ENCODE data around the gene EPAS1.
A peak's percentile ranks its signal among the peaks of the same experiment; 100 is the strongest.

The EPAS1 gene

DNA sequence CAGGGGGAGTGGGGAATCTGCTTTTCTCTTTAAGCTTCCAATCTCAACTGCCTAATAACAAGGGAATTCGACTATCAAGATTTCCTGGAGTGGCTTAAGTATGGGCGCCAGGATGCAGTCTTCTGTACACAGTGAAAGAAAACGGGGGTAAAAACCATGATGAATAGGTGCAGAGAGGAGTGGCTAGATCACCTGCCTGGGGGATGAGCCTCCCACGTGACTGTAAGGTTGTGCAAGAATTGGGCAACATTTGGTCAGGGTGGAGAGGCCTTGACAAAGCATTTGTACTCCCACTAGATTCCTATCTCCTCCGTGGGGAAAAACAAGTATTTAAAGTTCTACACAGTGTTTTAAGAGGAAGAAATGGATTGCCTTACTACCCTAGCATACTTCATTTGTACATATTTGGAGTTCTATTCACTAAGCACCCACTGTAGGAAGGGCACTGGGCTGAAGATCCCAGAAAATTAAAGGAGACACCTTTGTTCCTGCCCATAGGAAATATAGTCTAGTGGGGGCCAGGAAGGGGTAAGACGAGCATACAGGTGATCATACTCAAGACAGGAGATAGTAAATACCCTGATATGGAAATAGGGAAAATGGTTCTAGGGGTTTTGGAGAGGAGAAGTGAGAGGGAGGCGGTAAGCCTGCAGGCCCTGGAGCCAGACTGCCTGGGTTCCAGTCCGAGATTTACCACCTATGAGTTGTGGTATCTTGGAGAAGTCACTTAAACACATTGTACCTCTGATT, 29.2 kb downstream of the EPAS1 start:
- no peak for DNase-seq

DNA sequence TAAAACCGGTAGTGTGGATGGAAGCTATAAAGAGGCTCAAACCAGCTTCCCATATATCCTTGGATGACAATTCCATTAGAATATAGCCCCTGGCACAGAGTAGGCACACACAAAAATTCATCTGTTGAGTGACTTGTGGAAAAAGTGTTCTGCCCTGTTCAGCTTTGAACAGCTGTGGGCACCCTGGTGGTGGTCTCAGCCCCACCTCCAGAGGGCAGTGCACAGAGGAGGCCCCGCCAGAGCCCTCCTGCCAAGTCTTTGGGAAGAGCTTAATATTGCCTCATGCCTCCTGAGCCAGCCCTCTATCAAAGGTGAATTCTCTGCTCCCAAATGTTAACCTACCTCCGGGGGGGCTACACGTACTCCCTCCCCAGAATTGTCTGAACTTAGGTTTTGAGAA, 30.4 kb downstream of the EPAS1 start:
- DNase-seq, result no peak

DNA sequence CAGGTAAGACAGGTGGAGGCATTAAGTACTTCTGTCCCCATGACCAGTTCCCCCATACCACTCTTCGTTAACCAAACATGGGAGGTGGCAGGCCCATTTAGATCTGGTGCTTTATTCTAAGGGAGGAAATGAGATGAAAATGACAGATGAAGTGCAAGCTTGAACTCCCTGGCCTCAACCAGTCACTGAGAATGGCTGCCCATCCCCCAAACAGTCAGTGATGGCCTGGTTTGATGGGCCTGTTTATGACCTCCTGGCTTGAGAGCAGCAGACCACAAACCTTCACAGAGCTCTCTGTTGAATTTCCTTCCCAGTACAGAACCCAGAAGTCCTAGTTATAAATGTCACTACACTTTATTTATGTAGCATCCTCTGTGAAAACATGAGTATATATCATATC, 31.1 kb downstream of the EPAS1 start:
- DNase-seq, result no peak

DNA sequence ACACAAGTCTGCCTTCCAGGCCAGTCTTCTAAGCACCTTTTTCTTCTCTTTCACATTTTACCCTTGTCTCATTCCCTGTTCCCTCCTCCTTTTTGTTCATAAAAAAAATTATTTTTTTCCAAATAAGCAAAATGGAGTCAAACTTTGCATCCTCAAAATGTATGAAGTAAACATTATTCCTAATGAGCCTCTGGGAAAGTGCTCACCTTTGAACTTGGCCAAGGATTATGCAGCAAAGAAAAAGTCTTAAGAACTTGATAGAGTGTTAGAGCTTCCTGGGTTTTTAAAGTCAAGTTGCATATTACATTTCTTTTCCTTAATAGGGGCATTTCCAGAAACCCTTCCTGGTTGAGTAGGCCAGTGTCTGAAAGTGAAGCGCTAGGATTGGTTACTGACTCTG, 31.6 kb downstream of the EPAS1 start:
- no peak for DNase-seq

DNA sequence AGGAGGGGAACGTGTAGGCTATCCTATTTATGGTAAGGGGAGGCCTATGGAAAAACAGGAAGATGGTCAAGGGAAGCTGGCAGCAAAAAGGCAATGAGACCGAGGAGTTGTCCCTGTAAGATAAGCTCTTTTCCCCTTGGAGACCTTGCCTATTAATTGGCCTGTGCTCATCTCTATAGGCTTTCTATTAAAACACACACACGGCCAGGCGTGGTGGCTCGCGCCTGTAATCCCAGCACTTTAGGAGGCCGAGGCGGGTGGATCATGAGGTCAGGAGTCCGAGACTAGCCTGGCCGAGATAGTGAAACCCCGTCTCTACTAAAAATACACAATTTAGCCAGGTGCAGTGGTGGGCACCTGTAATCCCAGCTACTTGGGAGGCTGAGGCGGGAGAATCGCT, 32.1 kb downstream of the EPAS1 start:
- no peak for DNase-seq

DNA sequence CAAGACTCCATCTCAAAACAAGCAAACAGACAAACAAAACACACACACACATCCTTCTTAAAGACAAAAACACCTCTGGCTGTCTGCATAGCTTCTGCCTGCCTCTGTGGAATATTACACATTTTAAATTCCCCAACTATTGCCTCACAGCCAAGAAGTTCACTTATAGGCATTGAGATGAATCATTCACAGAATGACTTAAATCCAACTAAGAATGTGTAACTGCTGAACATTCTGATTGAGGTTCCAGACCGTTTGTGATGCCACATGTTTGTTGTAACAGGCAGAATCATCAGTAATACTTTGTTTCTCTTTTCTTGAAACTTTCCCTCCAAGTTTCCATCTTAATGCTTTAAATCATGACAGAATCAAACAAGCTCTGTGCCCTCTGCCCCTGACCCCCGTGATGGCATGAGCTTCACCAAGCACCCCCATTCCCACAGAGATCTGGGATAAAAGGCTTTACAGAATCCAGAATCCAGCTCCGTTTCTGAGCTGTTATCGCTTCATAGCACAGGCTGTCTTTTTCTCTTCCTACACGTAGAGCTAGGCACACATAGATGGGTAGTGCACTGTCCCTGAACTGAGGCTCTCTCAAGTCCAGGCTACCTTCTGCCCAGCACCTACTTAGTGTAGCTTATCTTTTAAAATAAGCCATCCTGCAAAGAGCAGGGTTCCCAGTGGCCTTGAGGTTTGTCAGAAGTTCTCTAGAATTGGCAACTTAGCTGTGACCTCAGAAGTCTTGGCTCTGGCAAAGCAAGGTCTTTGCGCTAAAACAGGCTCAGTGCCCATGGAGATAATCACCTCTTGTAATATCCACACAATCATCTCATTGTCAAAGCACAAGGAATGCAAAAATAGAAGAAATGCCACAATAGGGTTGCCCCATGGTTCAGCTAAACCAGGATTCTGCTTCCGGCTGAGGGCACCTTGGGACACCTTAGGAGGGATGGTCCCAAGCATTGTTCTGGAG, 32.9 kb downstream of the EPAS1 start:
- no peak for DNase-seq

DNA sequence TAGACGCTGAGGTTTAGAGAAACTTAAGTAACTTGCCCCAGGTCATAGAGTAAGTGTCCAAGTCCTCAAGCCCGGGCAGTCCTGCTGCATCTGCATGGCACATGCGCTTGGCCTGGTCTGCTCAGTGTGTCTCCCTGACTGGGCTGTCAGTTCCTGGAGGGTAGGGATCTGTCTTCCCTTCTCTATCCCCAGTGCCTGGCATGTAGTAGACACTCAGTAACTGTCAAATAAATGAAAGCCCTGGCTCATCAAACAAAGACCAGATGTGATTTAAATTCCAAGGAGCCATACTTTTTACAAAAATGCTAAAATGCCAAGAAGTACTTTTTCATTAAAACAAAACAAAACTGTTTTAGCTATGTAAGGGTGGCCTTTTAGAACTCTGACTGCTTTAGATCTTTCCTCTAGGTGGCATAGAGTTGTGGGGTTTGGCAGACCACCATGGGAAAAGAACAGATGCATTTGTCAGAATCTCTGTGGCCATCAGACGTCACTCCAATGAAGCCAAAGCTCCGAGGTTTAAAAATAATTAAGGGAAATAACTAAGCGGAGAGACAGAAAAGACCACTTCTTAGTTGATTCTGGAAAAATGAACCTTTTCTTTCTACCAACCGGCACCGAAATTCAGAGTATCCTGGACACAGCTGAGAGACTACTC, 34.0 kb downstream of the EPAS1 start:
- DNase-seq, result no peak

DNA sequence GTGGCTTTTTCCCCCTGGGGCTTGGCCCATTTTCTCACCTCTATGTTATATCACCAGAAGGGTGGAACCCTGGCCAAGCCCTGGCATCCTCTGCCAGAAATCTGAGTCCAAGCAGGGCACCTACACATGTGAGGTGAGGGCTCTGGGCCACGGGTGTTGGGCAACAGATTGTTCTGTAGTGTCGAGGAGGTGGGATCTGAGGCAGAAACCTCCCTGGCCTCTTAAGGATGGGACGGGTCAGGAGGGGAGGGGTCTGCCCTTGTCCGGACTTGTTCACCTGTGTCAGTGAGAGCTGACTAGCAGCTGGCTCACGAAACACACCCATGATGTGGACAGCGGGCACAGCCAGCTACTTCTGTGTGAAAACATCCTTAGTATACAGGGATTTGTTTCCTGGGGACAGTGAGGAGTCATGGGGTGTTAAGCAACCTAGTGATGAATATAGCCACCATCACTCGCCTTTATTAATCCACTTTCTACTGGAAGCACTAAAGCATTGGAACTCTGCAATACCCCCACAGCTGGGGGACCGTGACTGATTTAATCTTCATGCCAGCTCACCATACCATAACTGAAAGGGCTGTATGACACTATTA, 35.6 kb downstream of the EPAS1 start:
- DNase-seq, result no peak

DNA sequence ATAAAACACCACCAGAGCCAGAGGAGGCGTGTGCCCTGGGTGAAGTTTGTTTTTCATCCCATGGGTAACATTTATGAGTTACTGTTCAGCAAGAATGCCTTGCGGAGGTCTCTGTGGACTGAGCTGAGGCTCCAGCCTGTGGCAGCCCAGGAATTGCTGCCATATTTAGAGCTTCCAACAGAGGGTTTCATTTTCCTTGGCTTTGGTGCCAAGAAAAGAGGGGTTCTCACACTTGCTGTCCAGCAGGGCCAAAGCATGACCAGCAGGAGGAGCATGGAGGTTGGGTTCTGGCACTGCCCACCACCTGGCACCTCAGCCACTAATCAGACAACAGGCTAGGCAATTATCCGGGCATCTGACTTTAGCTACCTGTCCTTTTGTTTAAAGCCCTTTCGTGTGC, 36.7 kb downstream of the EPAS1 start:
- DNase-seq, result peak; percentile 22

DNA sequence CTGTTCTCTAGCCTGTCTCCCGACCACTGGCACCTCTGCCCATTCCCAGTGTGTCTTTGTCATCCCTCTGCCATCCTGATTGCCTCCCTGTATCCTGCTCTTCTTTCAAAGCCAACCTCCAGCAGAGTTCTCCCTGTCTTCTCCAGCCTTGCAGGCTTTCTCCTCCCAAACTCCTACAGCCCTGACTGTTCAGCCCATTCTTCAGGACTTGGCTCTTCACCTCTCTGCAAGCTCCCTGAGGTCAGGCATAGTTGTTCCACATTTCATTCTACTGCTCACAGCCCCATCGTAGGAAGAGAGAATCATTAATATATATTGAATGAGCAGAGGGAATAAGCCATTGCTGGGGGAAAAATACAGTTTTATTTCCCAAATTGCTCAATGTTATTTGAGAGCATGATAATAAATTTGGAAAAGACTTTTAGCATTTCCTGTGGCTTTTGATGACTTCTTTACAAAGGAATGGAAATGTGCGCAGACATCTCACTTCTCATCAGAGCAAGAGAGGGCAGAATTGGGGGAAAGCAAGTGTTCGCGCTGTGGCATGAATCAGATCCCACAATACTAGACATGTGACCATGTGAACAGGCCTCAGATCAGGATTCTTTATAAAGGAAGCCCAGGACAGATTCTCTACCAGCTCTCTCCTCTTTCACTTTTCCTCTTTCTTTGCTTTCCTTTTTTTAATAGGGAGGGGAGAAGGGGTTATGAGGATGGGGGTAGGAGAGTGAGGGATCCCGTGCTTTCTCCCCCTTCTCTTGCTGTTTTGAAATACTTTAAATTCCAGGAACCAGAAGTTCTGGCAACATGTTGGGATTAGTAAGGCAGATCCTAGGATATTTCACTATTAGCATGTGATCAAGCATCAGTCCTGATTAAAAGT, 37.4 kb downstream of the EPAS1 start:
- no peak for DNase-seq

DNA sequence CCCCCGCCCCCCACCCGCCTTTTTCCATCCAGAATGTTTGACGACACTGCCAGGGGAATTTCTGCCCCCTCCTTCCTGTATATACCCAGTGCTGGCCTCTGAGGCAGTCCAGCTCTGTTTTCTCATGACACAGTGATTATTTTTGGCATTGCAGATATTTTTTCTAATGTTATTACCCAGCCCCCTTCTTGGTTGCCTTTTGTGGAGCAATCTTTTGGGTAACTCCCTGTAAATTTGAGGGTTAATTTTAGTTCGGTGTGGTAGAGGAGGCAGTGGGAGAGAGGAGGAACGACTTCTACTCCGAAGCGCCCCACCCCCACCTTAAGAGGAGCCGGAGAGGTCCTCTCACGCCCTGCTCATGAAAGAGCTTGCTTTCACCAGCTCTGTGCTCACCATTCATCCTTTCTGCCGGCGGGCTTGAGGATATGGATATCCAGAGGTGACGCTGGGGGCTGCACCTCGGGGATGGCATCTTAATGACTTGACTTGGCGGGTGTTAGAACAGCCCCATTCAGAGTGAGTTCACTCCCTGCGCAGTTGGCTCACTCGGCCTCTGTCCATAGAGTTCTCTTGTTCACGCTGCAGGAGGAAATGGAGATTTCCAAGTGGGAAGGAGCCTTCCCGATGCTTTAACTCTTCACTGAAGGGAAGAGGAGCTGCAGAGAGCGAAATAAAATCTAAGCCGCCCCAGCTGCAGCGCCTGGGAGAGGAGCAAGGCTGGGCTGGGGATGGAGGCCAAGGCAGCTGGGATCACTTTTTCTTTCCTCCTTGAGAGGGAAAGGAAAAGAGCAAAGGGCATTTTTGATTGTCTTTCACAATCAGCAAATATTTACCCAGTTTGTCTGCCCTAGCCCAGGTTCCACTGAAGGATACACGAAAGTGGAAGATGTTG, 38.4 kb downstream of the EPAS1 start:
- no peak for DNase-seq

DNA sequence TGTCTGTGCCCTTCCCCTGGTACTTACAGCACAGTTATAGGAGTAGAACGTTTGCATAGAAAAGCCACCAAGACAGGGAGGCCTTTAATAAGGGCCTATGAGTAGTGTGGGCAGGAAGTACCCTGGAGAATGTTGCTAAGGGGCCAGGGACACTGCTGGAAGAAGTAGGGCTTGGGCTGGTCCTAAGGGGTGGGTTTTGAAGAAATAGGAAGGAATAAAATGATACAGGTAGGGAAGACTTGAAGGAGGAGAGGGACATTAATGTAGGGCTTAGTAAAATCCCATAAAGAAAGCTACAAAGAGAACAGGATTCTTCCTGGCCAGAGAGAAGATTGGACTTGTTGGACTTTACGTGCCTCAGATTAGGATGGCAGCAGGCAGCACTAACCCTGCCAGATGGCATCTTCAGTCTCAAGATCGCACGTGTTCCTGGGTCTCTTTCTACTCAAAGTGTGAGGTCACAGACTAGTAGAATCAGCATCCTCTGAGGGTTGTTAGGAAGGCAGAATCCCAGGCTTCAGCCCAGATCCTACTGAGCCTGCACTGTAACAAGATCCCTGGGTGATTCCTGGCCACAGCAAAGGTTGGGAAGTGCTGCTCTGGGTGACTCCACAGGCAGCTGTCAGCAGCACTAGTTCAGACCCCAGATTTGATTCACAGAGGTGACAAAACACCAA, 39.2 kb downstream of the EPAS1 start:
- no peak for DNase-seq

DNA sequence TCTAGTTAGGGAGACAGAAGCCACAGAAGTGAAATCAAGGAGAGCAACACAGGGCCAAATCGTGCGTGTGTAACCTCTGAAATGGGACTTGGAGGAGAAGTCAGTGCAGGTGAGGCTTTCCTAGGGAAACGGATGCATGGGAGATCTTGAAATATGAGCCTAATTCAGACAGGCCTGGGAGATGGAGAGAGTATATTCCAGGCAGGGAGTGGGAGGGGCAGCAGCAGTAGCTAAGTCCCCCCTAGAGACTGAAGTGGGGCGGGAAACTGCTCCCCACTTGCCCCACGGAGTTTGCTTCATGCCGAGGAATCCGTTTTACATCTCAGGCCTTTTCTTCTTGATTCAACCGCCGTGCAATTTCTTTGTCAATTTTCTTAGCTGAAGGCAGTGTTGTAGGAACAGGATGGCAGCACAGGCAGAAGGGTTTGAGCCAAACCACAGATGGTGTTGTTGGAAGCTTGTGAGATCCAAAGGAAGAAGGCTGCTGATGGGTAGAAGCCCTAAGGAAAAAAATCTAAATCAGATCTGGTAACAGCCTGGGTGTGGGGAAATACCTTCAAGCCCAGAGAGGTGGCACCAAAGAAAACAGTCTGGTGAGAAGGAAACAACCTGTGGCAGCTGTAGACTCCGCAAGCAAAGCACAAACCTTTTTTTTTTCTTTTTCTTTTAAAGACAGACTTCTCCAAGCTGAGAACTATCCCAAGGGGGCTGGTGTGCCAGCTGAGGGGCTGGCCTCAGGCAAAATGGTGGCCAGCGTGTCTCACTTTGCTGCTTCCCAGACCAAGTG, 40.2 kb downstream of the EPAS1 start:
- DNase-seq, result no peak

DNA sequence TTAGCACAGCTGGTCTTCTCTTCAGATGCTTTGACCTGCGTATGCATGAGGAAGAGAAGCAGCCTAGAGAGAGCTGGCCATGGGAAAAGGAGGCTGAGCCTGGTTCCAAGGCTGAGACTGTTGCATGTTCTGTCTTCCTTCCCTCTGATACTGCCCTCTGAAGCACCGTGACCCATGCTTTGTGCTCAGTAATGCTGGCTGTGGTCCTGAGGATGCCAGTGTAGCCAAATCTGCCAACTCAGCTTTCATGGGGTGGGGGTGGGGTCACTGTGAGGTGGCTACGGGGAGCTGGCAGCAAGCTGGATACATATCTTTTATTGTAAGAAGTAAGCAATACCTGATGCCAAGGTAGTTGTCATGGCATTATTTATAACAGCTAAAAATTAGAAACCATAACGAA, 41.5 kb downstream of the EPAS1 start:
- no peak for DNase-seq

DNA sequence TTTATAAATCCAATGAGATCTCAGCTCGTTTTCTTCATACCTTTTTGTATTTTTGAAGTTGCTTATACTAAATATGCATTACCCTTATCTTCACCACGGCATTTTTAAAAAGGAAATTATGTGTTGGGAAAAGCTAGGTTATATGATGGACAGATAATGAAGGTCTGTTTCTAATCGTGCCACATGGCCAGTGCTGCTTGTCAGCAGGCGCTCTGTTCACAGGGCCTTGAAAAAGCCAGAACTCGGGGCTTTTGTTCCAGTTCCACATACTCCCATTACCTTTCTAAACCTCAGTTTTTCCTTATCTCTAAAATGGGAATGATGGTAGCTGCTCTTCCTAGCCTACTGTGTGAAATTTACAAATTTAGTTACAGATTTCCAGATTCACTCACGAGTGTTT, 42.0 kb downstream of the EPAS1 start:
- DNase-seq, result no peak

DNA sequence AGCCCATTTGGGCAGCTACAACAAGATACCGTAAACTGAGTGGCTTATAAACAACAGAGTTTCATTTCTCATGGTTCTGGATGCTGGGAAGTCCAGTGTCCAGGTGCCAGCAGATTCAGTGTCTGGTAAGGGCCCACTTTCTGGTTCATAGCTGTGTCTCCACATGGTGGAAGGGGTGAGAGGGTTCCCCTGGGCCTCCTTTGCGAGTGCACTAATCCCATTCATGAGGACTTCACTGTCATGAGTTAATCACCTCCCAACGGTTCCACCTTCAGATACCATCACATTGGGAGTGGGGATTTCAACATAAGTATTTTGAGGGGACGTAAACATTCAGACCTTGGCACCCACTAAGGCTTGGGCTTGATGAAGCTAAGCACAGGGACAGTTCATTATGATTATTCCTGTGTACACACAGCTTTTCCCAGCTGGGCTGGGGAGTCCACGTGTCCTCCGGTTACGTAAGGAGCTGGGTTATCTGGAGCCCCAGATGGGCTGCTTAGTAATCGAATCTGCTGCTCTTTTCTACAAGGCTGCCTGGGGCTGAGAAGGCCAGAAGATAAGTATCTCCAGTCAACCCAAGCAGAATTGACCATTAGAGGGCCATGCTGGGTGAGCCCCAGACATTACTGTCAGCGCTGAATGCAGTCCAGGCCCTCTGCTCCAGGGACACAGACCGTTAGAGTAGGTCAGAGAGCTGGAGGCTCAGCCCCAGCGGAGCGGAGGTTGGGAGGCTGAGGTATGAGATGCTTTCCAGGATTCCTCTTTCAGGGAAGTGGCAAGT, 42.7 kb downstream of the EPAS1 start:
- no peak for DNase-seq

DNA sequence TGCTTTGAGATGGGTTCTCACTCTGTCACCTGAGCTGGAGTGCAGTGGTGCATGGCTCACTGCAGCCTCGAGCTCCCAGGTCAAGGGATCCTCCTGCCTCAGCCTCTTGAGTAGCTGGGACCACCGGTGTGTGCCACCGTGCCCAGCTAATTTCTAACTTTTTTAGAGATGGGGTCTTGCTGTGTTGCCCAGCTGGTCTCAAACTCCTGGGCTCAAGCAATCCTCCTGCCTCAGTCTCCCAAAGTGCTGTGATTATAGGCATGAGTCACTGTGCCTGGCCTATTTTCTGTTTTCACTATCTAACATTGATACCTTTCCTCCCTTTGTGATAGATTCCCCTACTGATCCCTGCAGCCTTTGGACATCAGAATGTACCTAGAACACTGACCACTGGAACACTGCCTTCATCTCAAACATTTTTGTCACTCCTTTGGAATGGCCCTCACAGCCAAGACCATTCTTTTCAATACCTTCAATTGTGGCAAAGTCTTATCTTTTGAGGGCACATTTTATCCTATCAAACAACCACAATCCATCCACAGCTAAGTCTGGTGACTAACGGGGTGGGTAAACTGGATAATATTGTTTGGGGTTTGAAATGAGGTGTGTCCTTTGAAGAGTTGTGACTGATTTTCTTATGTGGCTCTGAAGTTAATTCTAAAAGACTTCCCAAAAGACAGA, 43.7 kb downstream of the EPAS1 start:
- DNase-seq, result no peak

All from CD4-positive, alpha-beta T cell treated with Interleukin-6 for 4 hours (primary cell).